HEK293 (cell line): ENCODE data around the gene SPATA21.
A peak's percentile ranks its signal among the peaks of the same experiment; 100 is the strongest.

Experiments used
- HOXA7 ChIP-seq: sonication (generic); formaldehyde crosslinking; IDR thresholded peaks from 2 replicates; pipeline ENCODE4 v1.8.1; 2022; ENCODE audit warnings: missing genetic modification reagents, borderline replicate concordance
- IKZF3 ChIP-seq: fragments of 450-650 bp; IDR thresholded peaks from 2 replicates; pipeline ENCODE4 v1.5.0; 2018; ENCODE audit warnings: missing biosample characterization, mild to moderate bottlenecking, missing genetic modification characterization, moderate library complexity
- KLF8 ChIP-seq: fragments of 450-650 bp; formaldehyde crosslinking; IDR thresholded peaks from 2 replicates; pipeline ENCODE4 v1.5.1; 2016; ENCODE audit warnings: missing biosample characterization, missing genetic modification characterization
- OVOL3 ChIP-seq: fragments of 450-650 bp; formaldehyde crosslinking; IDR thresholded peaks from 2 replicates; pipeline ENCODE4 v1.5.1; 2016; ENCODE audit warnings: missing biosample characterization, missing genetic modification characterization
- PBX3 ChIP-seq: sonication (generic); formaldehyde crosslinking; IDR thresholded peaks from 2 replicates; pipeline ENCODE4 v1.8.1; 2022; ENCODE audit warnings: mild to moderate bottlenecking, moderate library complexity, missing genetic modification reagents
- REST ChIP-seq: fragments of 450-650 bp; formaldehyde crosslinking; IDR thresholded peaks from 2 replicates; pipeline ENCODE4 v1.5.1; 2016; ENCODE audit warnings: missing biosample characterization, missing genetic modification characterization
- SALL2 ChIP-seq: fragments of 450-650 bp; formaldehyde crosslinking; IDR thresholded peaks from 2 replicates; pipeline ENCODE4 v1.5.0; 2017; ENCODE audit warnings: missing biosample characterization, mild to moderate bottlenecking, missing genetic modification characterization, borderline replicate concordance
- SCRT2 ChIP-seq: fragments of 450-650 bp; formaldehyde crosslinking; IDR thresholded peaks from 2 replicates; pipeline ENCODE4 v1.5.1; 2016; ENCODE audit warnings: missing biosample characterization, missing genetic modification characterization
- SP7 ChIP-seq: fragments of 450-650 bp; formaldehyde crosslinking; IDR thresholded peaks from 2 replicates; pipeline ENCODE4 v1.5.1; 2016; ENCODE audit warnings: missing biosample characterization, missing genetic modification characterization
- ZBTB10 ChIP-seq: fragments of 450-650 bp; formaldehyde crosslinking; IDR thresholded peaks from 2 replicates; pipeline ENCODE4 v1.5.1; 2016; ENCODE audit warnings: missing biosample characterization, missing genetic modification characterization
- ZBTB49 ChIP-seq: fragments of 450-650 bp; formaldehyde crosslinking; IDR thresholded peaks from 2 replicates; pipeline ENCODE4 v1.5.1; 2016; ENCODE audit warnings: missing biosample characterization, missing genetic modification characterization, low read depth
- ZNF148 ChIP-seq: fragments of 450-650 bp; formaldehyde crosslinking; IDR thresholded peaks from 2 replicates; pipeline ENCODE4 v1.5.0; 2017; ENCODE audit warnings: missing biosample characterization, missing genetic modification characterization, borderline replicate concordance
- ZNF184 ChIP-seq: fragments of 450-650 bp; IDR thresholded peaks from 2 replicates; pipeline ENCODE4 v1.5.1; 2018; ENCODE audit warnings: missing biosample characterization, mild to moderate bottlenecking, missing genetic modification characterization
- ZNF223 ChIP-seq: fragments of 450-650 bp; formaldehyde crosslinking; IDR thresholded peaks from 2 replicates; pipeline ENCODE4 v1.5.1; 2016; ENCODE audit warnings: missing biosample characterization, missing genetic modification characterization
- ZNF23 ChIP-seq: fragments of 450-650 bp; formaldehyde crosslinking; IDR thresholded peaks from 2 replicates; pipeline ENCODE4 v1.5.1; 2016; ENCODE audit warnings: missing biosample characterization, missing genetic modification characterization, borderline replicate concordance
- ZNF302 ChIP-seq: fragments of 450-650 bp; formaldehyde crosslinking; IDR thresholded peaks from 2 replicates; pipeline ENCODE4 v1.5.1; 2016; ENCODE audit warnings: missing biosample characterization, missing genetic modification characterization, low read depth
- ZNF514 ChIP-seq: fragments of 450-650 bp; formaldehyde crosslinking; IDR thresholded peaks from 2 replicates; pipeline ENCODE4 v1.5.1; 2016; ENCODE audit warnings: missing biosample characterization, missing genetic modification characterization
- ZNF571 ChIP-seq: fragments of 450-650 bp; formaldehyde crosslinking; IDR thresholded peaks from 2 replicates; pipeline ENCODE4 v1.5.0; 2017; ENCODE audit warnings: missing biosample characterization, missing genetic modification characterization
- ZNF596 ChIP-seq: fragments of 450-650 bp; IDR thresholded peaks from 2 replicates; pipeline ENCODE4 v1.5.0; 2018; ENCODE audit warnings: missing biosample characterization, mild to moderate bottlenecking, missing genetic modification characterization, moderate library complexity
- ZNF621 ChIP-seq: fragments of 450-650 bp; formaldehyde crosslinking; IDR thresholded peaks from 2 replicates; pipeline ENCODE4 v1.5.1; 2017; ENCODE audit warnings: missing biosample characterization, missing genetic modification characterization
- ZNF704 ChIP-seq: fragments of 450-650 bp; formaldehyde crosslinking; IDR thresholded peaks from 2 replicates; pipeline ENCODE4 v1.5.1; 2016; ENCODE audit warnings: missing biosample characterization, missing genetic modification characterization
- ZNF791 ChIP-seq: fragments of 450-650 bp; formaldehyde crosslinking; IDR thresholded peaks from 2 replicates; pipeline ENCODE4 v1.5.1; 2016; ENCODE audit warnings: missing biosample characterization, missing genetic modification characterization
- ZNF843 ChIP-seq: fragments of 450-650 bp; formaldehyde crosslinking; IDR thresholded peaks from 2 replicates; pipeline ENCODE4 v1.5.1; 2016; ENCODE audit warnings: missing biosample characterization, missing genetic modification characterization
- ZSCAN18 ChIP-seq: fragments of 450-650 bp; formaldehyde crosslinking; IDR thresholded peaks from 2 replicates; pipeline ENCODE4 v1.5.1; 2016; ENCODE audit warnings: missing biosample characterization, missing genetic modification characterization

SPATA21 gene

GRCh38 chr1:16367968-16368890 is 69.0 kb downstream of the SPATA21 start (continued):
- TF ChIP-seq REST (tag by site-specific recombination) (no peak), SALL2 (tag by site-specific recombination) (no peak), SP7 (tag by site-specific recombination) (peak; percentile 58), SCRT2 (tag by site-specific recombination) (peak; percentile 95), KLF8 (tag by site-specific recombination) (no peak), ZSCAN18 (tag by site-specific recombination) (no peak), PBX3 (CRISPR knock-in tag) (no peak), OVOL3 (no peak), IKZF3 (tag by site-specific recombination) (no peak), ZNF791 (no peak), ZNF843 (tag by site-specific recombination) (no peak), ZBTB49 (no peak), ZNF23 (no peak), ZNF148 (no peak), ZBTB10 (no peak), ZNF302 (no peak), ZNF596 (no peak), ZNF223 (no peak), ZNF621 (tag by site-specific recombination) (no peak), ZNF514 (tag by site-specific recombination) (no peak), HOXA7 (CRISPR knock-in tag) (no peak), ZNF571 (tag by site-specific recombination) (no peak), ZNF704 (no peak), ZNF184 (no peak)
